ENCODE measurements around the gene DNAJC4.

- TF ChIP-seq GATA3 (IDR thresholded peaks at IDR 0.05; ENCODE audit: low read depth, low read length) (no peak), GATA2 (IDR thresholded peaks at IDR 0.05; ENCODE audit: low read depth, low read length) (no peak)
These were observed 21.4 kb upstream of the DNAJC4 start for GRCh38 chr11:64208796-64209562.

Measured in SH-SY5Y (cell line).